ENCODE results near the gene MAB21L3. TPM values are rescaled to one million over a fixed set of nuclear protein-coding genes. Genes with fewer than 3 reads are reported as not detected.

The MAB21L3 gene
- total RNA-seq, 1 donor from 2014 or later = under 0.01 TPM

DNA sequence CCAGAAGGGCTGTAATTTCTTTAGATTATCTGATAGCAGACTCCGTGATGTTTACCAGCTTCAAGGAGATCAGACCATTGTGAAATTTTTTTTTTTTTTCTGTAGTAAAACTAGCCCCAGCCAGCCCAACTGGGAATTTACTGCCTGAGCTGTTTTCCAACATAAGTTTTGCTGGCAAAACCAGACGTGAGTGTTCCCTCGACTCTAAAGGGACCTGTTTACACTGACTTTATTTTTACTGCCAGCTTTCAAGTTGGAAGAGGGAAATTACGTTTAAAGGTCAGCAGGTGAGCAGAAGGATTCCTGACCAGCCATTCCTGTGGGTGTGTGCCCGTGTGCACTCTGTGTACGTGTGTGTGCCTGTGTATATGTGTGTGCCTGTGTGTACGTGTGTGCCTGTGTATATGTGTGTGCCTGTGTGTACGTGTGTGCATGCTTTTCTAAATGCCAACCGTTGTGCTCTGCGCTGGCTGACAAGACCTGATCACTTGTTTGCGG, 374 bp downstream of the MAB21L3 start:
- no peak for DNase-seq

DNA sequence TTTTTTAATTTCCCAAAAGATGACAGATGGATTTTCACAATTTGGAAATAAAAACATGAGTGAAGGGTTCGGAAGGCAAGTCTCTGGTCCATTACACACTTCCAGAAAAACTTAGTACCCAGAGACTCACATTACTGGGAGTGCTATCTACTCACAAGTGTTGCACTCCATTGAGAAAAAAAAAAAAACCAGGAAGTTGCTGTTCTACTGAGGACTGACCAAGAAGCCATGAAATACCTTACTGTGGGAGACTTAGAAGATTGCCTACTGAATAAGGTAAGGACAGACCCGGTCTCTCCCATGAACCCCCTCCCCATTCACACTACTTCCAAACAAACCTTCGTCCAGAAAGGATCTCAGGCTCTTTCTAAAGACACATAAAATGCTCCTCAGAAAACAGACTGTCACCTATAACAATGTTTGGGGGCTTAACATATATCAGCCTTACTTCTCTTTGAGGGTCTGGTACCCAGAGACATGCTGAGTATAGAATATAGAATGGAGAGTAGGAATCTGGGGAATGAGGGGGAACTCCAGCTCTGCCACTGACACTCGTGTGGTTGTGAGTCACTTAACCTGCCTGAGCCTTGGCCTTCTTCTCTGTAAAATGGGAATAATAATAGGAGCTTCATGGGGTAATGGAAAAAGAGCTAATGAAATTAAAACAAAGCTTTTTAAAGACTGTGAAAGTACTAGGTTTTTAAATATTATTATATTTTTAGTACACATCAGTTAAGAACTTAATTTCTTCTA, 1.4 kb downstream of the MAB21L3 start:
- DNase-seq = no peak

DNA sequence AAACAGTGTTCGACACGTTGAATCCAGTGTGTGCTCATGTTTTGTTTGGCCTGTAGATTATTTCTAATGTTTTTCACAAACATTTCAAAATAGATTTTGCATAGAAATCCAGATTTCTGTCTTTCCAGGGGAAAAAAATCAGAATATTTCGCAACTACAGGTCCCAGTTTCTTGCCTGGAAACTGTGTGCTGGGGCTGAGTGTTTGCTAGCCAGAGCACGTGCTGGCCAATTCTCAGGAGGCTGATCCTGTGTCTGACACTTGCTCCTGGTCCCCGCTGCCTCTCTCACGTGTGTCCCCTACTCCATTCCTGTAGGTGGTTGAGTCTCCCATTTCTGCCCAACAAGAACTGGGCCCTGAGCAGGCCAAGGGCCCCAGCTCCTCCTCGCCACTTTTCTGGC, 2.4 kb downstream of the MAB21L3 start:
- no peak for DNase-seq

- DNase-seq = no peak
These were observed 4.6 kb downstream of the MAB21L3 start for GRCh38 chr1:116115476-116116439.

DNA sequence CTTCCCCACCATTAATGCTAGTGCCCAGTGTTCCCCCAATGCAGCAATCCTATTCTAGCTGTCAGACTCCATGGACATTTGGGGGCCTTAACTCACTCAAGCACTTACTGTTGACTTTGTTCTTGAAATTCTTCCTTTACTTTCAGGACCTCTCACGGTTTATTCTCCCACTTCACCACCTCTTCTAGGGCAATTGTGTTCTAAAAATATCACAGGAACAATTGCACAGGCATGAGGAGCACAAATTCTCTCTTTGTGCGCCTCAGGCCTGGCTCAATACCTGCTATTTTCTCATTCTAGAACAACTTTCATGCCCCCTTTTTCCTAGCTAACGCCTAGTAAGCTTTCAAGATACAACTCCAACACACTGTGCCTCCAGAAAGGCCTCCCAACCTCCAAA, 7.3 kb downstream of the MAB21L3 start:
- DNase-seq = no peak

DNA sequence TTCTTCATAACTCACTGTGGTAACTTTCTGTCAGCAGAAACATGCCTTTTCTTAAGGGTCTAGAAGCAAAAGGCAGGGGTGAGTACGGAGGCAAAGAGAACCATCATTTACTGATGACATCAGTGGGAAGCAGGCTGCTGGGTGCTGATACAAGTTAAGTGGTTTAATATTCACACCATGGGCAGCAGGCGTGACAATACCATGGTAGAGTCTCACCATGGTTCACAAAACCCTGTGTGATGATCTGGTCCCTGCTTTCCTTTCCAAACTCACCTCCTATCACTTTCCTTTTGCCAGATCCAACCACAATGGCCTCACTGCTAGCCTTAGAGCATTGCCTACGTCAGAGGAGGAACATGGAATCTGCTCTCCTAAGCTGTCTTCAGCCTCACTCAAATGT, 8.7 kb downstream of the MAB21L3 start:
- no peak for DNase-seq

DNA sequence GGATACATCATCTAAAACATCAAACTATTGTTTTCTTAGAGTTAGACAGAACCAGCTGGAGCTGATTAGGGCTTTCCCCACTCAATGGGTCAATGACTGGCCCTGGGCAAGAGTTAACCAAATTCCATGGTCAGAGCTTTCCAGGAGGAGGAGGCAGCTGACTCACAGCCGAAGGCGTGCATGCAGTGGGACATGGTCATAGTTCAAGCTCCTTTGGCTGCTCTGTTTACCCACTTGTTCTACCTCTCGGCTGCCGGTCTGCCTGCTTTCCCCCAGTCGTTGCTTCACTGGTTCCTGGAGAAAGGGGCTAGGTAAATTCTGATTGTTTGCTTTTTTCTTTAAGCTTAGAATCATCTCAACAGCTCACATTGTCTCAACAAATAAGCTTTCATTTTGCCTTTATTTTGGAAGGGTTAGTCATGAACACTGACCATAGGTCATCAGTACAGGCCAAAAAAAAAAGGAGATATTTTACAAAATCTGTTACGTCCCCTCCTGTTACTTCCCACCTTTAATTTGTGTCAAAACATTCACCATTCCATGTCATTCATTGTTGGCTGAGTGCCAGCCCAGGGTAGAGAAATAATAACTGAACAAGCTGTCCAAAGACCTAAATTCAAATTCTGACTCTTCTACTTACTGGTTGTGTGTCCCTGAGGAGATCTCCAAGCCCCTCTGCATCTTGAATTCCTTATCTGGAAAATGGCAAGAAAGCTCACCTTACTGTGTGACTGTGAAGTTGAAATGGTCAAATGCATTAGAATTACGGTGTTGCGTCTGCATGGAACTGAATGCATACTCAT, 12.0 kb downstream of the MAB21L3 start:
- no peak for DNase-seq

DNA sequence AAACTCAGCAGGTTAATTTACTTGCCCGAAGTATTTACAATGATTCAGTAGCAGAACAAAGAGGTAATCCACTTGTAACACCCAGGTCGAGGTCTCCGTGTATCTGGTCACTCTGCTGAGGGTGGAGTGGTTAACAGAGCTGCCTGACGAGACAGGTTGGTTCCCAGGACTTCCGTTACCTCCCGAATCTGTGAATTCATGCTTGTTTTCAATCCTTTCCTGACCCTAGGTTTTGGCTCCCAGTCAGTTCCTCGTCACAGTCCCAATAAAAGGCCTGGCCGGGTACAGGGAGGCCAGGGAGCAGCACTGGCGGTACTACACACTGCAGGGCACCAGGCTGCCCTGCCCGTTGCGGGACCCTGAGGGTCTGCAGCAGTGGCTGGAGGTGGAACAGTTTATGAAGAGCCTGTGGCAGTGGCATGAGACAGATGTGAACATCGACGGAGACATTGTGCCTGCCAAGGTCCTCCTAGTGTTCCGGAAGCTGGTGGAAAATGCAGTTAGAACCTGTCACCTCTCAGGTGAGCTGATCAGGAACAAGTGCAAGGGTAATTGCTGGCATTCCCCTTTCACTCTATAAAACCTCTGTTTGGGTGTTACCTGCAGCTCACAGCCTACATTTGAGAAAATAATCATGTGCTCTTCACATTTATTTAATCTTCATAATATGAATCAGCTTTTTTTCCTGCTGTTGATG, 12.8 kb downstream of the MAB21L3 start:
- DNase-seq = no peak

GRCh38 chr1:116125758-116126157, 14.6 kb downstream of the MAB21L3 start:
- DNase-seq = no peak

DNA sequence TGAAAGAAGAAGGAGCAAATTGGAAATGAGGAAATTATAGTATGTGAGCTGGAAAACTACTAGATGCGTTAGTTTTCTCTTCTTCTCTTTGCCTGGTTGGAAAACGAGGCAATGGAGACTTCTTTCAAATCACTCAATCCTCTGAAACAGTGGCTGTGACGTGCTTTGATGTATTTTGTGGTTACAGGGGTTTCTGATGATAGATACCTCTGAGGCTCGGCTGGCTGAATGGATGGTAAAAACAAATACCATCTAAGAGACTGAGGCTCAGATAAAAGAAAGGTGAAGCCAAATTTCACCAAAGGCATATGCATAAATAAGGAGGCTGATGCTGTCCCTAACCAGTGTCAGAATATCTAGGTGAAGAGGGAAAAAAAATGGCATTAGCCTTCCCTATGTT, 15.1 kb downstream of the MAB21L3 start:
- no peak for DNase-seq

- no peak for DNase-seq
These were observed 16.1 kb downstream of the MAB21L3 start for GRCh38 chr1:116127123-116127847.

- DNase-seq = no peak
These were observed 16.8 kb downstream of the MAB21L3 start for GRCh38 chr1:116127848-116128540.

- no peak for DNase-seq
These were observed 17.5 kb downstream of the MAB21L3 start for GRCh38 chr1:116128664-116129063.

GRCh38 chr1:116129537-116129936, 18.3 kb downstream of the MAB21L3 start:
- no peak for DNase-seq

- no peak for DNase-seq
These were observed 19.2 kb downstream of the MAB21L3 start for GRCh38 chr1:116130356-116130755.

GRCh38 chr1:116131170-116131569, 20.0 kb downstream of the MAB21L3 start:
- no peak for DNase-seq

DNA sequence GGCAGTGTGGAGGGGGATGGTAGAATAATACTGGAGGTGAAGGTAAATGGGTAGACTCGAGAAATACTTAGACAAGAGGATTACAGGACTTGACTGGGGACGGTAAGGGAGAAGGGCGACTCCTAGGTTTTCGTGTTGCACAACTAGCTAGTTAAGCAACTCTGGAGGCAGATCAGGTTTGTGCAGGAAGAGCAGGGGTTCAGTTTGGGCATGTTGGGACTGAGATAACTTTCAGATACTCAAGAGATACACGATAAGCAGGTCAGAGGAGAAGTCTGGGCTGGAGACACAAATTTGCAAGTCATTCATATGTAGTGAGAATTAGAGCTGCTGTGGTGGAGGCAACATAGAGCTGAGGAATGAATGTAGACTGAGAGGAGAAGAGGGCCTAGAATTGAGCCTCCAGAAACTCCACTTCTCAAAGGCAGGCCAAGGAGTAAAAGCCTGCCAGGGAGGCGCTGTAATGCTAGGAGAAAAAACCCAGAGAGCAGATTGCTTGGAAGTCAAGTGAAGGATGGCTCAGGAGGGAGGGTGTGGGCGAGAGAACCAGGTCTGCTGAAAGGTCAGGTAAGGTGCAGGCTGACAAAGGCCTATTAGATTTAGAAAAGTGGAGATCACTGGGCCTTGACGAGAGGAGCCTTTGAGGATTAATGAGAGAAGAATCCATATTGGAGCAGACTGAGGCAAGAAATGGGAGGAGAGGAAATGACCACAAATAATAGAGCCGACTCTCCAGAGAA, 20.8 kb downstream of the MAB21L3 start:
- DNase-seq = no peak

GRCh38 chr1:116133696-116134475, 22.7 kb downstream of the MAB21L3 start:
- no peak for DNase-seq

- no peak for DNase-seq
These were observed 23.2 kb downstream of the MAB21L3 start for GRCh38 chr1:116134476-116134773.

All from dermis blood vessel endothelial cell (primary cell).